DMS53 treated with DMSO at 0.1 percent for 48 hours (cell line): ENCODE measurements around the gene LHFPL2.

Experiments
- DNase-seq: peaks from one replicate; lab custom pipeline; 2025; ENCODE audit not compliant: unreplicated experiment; lab: John Stamatoyannopoulos, UW

LHFPL2 gene

DNA sequence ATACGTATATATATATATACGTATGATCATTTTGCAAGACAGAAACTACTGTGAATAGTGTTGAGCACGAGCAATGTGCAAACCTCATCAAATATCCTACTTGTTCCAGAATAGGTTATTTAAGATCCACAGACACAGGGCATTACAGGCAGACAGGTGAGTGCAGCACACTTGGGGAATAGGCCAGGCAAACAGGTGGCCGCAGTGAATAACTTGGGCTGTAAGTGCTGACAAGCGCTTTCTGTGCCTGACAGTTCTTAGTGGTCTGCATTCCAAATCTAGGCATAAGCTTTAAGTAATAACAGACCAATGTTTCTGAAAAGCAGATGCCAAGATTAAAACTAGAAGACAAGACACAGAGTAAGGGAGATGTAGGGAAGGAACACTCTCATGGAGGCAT lies 77.9 kb downstream of the LHFPL2 start:
- no peak for DNase-seq

DNA sequence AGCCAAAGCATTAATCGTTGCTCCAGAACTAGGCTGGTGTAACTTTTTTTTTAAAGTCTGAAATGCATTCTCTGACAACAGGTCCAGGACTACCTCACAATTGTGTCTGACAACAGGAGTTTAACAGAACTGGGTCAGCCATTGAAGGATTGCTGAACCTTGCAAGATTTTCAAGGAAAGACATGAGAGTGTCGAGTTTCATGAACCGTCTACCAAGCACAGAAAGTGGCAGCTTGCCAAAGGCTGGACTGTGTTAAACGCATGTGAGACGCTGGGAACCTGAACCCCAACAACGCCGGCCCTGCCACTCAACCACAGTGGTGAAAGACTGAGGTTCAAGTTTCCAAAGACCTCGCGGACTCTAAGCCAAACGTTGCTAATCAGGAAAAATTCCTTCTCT lies 79.1 kb downstream of the LHFPL2 start:
- DNase-seq = no peak

DNA sequence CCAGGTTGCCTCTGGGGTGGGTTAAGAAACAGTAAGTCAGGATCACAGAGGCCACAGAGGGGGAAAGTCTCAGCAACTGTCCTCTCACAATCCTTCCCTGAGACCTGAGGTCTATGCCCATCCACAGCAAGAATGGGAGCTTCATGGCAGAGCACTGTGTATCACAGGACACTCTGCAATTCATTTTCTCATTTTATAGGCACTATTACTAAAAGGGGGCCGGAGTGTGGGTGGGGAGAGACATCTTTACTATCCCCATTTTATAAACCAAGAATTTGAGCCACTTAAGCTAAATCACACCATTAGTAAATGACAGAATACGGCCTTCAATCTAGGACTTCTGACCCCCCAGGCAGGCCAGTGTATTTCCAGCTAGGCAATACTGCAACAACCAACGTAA lies 79.9 kb downstream of the LHFPL2 start:
- no peak for DNase-seq

DNA sequence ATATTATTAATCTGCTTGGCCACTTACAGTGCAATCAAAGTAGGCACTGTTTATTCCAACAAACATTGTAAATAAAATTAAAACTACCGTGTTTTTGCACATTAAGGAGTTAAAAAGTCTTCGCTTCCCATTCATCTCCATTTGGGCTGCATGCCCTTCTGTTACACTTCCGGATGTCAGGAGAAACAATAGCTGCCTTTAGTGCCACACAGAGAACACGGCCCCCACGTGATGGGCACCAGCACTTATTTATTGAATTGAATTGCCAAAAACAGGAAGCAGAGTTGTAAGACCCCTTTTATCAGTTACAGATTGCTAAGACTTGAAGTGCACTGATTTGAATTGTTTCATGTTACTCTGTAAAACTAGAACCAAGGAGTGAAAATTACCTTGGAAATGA lies 80.4 kb downstream of the LHFPL2 start:
- no peak for DNase-seq

DNA sequence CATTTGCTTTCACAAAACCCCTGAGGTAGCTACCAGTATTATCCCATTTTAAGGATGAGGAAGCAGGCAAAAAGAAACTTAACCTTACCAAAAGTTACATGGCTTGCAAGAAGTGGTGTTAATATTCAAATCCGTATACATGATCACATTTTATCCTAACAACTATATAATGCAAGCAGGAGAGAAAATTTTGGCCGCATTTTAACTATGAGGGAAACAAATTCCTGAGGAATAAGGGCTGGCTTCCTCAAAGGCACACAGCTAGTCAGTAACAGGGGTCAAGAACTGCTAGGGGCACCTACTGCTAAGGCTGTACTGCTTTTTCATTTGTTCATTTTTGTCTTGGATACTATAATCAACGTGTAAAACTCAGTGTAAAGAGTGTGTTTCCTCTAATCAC lies 81.0 kb downstream of the LHFPL2 start:
- no peak for DNase-seq

DNA sequence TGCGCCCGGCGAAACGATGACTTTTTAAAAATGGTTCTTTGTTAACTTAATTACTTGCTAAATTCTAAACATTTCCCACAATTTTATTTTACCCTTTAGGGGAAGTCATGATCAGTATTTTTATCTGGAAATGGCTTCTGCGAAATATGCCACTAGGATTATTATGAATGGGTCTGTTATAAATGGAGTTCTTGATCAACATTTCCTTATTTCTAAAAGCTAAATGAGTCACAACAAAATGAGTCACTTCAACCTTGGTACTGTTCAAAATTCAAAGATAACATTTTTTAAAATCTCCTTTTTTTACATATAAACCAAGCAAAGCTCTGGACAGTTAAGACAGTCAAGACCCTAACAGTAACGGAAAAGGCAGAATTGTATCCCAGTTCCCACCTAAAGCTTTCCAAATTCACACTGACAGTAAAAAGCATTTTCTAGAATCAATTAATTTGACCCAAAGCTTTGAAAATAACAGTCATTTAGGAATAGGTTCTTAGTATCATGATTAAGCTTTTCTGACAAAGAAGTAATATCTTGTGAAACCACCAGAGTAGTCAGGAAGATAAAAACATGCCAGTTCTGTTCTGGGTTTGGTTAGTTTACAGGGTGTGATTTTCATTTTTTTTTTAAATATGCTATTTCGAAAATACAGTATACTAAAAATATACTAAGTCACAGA lies 81.7 kb downstream of the LHFPL2 start:
- no peak for DNase-seq

DNA sequence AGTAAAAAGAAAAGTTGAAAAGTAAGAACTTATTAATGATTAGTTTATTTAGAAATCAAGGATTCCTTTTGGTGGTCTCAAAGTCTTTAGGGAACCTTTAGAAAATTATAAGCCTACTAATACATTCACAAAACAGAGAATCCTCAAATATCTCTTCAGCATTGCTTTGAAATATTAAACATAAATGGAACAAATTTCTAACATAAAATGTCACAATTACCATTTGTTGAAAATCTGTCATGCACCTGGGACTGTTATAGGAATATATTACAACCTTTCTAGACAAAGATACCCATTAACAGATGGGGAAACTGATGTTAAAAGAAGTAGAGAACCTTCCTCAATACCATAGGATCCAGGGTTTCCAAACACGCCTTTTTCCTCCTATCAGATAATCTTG lies 83.2 kb downstream of the LHFPL2 start:
- DNase-seq = no peak

DNA sequence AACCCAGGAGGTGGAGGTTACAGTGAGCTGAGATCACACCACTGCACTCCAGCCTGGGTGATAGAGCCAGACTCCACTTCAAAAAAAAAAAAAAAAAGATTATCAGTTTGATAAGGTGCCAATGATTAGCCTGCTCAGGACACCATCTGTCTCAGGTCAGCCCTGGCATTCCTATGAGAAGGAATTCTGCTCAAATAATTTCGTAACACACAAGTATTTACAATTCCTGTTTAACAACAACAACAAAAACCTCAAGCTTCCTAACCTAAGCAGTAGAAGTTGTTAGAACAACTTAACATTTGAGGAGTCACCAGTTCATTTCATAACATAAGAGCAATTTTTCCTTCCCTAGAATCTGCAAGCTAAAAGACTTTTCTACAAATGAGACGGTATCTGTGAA lies 85.0 kb downstream of the LHFPL2 start:
- no peak for DNase-seq

DNA sequence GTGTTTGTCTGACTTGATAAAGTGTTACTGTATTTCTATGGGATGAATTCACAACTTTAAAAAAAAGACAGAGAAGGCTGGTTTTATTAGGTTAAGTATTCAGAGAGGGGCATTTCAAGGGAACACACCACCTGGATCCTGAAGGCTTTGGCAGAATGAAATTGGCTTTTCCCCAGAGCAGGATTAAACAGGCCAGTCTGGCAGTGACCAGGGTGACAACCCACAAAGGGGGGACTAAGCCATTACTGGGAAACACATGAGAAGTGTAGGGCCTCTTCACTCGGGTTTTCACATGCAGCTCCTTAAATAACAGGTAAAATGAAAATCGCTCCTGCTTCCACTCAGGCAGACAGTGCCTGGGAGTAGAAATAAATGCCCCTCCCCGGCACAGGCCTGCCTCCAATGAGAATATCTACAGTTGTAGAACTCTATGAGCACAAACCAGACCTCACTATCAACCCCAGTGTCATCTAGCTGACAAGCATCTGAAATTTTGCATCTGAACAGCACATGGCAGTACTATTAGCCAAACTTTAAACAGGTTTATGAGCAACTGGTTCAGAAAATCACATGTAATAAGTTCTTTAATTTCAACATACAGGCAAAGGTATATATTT lies 85.8 kb downstream of the LHFPL2 start:
- DNase-seq = no peak

DNA sequence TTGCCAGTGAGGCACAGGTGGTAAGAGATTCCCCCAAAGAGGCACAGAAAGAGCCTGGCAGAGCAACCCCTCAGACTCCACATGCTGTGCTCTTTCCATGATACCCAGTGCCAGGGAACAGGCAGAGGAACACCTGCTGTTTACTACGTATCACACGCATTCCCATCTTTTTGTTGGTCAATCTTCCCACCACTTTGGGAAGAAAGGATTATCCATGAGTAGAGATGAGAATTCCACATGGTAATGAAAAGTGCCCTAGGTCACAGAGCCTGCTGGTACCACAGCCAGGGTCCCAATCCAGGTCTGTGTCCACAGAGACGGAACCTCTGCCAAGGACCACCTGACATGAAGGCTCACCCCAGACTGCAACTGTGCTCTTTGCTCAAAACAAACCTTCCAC lies 86.6 kb downstream of the LHFPL2 start:
- no peak for DNase-seq

DNA sequence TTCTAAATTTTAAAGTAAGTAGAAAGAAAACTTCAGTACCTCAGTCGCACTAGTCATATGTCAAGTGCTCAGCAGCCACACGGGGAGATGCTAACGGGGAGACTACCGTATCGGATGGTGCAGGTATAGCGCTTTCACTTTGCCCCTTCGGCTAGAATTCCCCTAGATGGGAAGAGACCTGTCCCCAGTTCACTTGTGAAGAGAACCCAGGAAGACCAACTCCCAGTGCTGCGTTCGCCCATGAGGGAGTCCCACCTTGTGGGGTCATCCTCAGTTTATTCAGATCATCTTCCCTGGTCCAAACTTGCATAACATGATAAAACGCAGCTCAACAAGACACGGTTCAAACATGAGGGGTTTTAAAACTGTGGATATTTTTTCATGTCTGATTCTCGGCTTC lies 87.3 kb downstream of the LHFPL2 start:
- no peak for DNase-seq

DNA sequence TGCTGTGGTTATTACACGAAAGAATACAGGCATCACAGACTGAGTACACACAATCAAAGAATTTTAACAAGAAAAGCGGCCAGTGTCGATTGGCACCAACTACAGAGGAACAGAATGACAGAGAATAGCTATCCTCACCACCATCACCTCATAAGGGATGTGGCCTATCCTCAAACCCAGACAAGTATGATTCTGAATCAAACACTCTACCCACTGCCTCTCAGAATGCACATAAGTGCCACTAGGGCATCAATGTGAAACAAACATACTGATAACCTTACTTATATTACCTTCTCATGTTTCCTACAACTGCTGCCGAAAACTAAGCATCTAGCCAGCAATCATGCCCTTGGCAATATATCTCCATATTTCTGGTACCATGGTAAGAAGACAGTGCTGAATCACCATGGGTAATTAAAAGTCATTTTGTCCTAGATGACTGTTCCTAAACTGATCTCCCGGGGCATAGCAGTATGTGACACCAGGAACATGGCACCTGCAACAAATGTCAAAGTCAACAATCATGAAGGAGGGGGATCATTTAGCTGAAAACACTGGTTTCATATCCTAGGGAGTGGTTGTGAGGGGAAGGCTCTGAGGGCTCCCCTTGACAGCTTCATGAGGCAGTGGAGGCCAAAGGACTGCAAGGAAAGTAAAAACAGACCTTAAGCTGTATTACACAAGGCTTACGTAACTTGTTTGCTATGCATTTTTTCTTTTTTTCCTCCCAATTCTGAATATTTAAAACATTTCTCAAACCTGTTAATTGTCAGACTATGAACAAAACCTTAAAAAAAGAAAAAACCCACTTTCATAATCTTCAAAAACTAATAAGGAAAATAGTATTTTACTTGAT lies 88.3 kb downstream of the LHFPL2 start:
- DNase-seq = no peak

DNA sequence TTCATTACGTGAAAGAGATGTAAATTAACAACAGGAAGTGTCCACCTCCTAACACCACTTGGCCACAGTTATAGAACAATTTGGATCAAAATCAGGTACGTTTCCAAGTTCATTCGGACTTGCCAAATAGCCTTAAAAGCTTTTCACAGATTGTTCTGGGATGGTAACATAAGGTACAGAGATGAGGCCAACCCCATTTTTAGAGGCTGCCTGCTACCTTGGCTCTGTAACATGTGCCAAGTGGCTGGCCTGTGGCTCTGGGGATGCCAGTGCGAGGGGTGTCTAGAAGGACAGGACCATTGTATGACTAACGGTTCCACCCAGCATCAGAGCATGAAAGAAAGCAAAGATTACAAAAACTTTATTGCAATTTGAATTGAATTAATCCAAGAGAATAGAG lies 91.0 kb downstream of the LHFPL2 start:
- no peak for DNase-seq

DNA sequence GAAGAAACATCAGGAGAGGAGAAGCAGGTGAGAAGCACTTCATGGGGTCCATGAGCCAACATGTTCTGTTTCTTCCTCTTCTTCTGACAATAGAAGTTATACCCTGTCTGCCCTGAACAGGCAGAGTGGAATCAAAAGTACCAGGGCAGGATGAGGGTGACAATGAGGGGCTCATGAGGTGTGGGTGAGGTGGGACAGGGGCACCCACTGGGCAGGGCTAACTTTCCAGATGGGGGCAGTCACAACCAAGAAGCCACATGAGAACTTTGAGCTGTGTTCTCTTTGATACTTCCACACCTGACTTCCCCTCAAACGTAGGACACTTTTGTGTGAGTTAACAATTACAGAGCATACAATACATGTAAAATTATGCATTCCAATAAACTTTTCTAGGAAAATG lies 92.7 kb downstream of the LHFPL2 start:
- no peak for DNase-seq

DNA sequence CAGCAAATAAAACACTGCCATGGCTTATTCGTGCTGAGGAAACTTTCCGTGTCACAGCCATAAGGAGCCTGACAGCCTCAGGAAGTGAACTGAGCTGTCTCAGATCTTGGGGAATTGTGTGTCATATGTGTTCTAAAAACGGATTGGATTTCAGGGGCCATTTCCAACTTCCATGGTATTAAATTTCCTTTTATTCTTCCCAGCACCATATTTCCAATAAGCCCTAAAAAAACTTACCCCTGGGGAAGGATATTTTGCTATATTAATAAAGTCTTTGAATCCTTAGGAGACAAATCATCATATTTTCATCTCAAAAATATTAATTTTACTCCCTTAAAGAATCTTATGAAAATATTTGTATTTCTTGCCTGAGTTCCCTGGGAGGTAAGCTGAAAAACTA lies 93.9 kb downstream of the LHFPL2 start:
- no peak for DNase-seq

DNA sequence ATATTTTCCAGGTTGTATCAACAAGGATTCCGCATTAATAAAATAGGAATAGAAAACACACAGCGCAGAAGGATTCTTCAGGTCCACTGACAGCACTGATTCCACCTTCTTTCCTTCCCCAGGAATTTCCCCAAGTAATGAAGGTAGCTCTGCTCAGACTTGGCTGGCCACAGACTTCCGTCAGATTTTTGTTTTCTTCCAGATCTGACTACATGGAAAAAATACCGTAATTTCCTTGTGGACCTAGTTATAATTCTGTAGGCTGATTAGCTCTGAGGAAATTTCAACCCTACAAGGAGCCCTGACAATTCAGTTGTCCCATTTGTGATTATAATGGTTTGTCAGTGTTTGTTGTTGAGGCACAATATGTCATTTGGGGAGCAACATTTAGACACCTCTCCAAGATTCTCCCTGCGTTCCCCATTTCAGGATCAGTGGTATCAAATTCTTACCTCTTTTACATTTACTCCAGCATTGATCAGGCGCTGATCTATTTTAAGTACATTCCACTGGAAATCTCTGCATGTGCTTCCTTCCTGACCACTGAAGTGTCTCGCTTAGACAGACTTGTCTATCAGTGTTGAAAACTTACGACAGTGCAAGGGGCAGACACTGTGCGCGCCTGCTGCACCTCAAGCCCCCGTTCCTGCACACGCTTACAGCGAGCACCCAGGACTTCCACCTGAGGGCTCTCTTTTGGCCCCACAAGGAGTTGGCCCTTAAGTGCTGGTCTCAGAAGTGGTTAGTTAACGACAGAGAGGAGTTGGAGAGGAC lies 94.8 kb downstream of the LHFPL2 start:
- no peak for DNase-seq

DNA sequence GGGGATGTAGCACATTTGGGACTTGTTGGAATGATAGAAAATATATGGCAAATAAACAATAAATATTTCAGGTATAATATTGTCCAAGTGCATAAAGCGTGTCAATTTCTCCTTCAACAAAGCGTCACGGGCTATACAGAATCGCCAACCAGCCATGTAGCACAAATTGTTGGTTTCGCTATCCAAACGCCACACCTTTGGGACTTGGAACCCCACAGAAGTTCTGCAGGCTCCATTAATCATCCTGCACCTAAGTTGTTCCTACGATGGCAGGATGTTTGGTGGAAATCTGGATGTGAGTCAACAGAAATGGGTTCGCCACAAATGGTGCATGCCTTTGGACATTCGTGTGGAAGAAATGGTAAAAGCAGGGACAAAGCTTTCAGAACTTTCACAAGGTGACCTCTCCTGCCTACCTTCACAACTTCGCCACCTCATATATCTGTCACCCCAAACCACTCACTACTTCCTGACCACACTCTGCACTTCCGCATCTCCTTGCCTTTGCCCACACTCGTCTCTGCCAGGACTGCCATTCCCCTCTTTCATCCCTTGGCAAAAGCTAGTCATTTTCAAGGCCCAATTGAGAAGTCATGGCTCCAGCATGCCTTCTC lies 95.7 kb downstream of the LHFPL2 start:
- no peak for DNase-seq

DNA sequence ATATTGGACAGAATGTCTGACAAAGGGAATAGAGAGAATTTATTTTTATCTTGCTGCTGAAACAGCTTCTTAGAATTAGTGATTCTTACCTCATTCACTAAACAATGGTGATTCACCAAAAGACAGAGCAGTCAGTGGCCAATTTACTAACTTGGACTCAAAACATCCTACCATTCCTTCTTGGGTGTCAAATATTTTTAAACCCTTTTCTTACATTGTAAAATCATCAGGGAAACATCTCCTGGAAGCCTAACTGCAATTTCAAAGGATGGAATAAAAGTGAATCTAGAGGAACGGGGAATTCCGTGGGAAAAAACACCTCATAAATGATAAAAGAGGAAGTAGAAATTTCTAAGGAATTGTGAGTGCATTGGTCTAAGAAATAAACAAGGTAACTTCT lies 97.7 kb downstream of the LHFPL2 start:
- DNase-seq = no peak

DNA sequence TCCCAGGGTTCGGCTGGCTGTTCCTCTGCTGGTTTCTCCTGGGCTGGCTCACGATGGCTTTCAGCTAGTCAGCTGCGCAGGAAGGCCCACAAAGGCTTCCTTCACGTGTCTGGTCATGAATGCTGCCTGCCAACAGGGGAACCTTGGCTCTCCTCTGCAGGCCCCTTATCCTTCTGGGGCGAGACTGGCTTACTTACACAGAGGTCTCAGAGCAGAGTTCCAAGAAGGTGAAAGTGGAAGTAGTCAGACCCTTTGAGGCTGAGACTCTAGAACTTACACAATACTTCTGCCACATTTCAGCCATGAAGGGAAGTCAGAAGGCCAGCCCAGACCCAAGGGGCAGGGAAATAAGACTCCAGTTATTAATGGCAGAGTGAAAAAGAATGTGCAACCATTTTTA lies 99.5 kb downstream of the LHFPL2 start:
- DNase-seq = no peak

DNA sequence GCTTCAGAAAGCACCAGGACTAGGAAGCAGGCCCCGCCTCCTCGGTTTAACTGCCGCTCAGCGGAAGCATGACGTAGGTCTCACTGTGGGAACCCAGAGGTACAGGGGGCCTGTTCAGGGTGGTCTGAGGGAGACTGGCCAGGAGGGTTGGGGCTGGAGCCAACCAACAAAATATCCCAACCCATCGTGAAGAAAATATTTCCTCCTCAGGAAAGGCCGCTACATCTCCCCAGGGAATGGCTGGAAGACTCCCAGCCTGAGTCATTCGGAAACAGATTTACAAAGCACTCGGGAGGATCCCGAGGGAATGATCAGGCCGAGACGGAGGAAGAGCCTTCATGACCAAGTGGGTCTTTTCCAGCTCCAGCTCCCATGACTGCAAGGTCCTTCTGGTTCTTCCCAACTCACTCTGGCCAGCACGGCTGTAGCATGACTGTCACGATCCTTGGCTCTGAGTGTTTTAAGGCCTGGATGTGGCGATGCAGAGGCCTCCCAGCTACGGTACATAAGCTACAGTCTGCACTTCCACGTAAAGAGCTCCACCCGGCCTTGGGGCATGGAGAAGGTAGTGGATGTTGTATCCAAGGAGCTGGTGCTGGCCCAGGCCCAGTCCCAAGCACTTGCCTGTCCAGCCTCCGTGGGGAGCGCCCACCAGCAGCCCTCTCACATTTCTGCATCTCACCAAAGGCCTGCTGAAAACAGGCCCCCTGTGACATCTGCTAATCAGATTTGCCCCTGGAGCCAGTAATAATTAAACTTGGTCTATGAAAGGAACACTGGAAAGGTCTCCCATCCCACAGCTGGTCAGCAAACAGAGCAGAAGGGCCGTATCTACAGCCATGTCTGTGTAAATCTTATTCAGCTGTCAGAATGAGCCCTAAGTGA lies 100.6 kb downstream of the LHFPL2 start:
- DNase-seq = no peak
